ENCODE results near the gene CHST5. TPM values are rescaled to one million over a fixed set of nuclear protein-coding genes. Genes with fewer than 3 reads are reported as not detected.
"Not testable (repeated sequence)": the region's sequence is repeated elsewhere in the genome, so short reads cannot be mapped to it uniquely, and the experiment has no call there.

CHST5 gene
- polyA plus RNA-seq, 1 donor (not counting 4 experiments of a cell fraction or from before 2014, with no cell fraction given), result 0.12 TPM

- H3K9me1 ChIP-seq (ENCODE audit: control insufficient read depth, extremely low read depth, insufficient read depth, low read length); H3K4me2 ChIP-seq (ENCODE audit: control insufficient read depth, extremely low read depth, insufficient read depth, low read depth, low read length); FAIRE-seq; H3K9me3 ChIP-seq (ENCODE audit: control insufficient read depth, low read depth, low read length); H3K79me2 ChIP-seq (ENCODE audit: control insufficient read depth, insufficient read depth, low read length); H3K4me1 ChIP-seq (ENCODE audit: control insufficient read depth, extremely low read depth, insufficient read depth, low read length); DNase-seq (ENCODE audit: low read depth, low spot score); H3K36me3 ChIP-seq (ENCODE audit: control insufficient read depth in 2 of 2, extremely low read depth in 1 of 2, insufficient read depth in 2 of 2, low read length in 2 of 2); H3K27ac ChIP-seq (ENCODE audit: control insufficient read depth, insufficient read depth, low read length); H3K4me3 ChIP-seq (ENCODE audit: control insufficient read depth in 2 of 3, extremely low read depth in 1 of 3, insufficient read depth in 2 of 3, low read depth in 1 of 3, low read length in 3 of 3); H4K20me1 ChIP-seq (ENCODE audit: control insufficient read depth, extremely low read depth, insufficient read depth, low read length); H3K9ac ChIP-seq (ENCODE audit: control insufficient read depth, extremely low read depth, insufficient read depth, low read length); H2AFZ ChIP-seq (ENCODE audit: control insufficient read depth, low read length); dilution Hi-C loops (cut with MboI; ENCODE audit: extremely low pct_ligation_motif_present, low sequenced_read_pairs); H3K27me3 ChIP-seq (ENCODE audit: control insufficient read depth, extremely low read depth, insufficient read depth, low read length): not testable (repeated sequence)
Observed at GRCh38 chr16:75542462-75542861, 6.6 kb upstream of the CHST5 start.

DNA sequence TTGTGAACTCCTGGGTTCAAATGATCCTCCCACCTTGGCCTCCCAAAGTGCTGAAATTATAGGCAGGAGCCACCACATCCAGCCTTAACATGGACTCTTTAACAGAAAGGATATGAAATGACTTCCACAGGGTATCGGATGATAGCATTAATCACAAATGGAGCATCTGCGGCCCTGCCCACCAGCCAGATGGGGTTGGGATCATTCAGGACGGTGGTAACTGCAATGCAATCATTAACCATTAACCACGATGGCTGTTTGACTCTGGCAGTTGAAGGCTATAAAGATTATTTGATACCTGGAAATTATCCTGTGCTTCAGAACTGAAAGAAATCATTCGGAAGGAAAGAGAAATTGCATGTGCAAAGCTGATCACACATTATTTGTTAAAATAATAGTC, 5.3 kb upstream of the CHST5 start:
- Histone ChIP-seq H3K36me3 (ENCODE audit: control insufficient read depth in 2 of 2, extremely low read depth in 1 of 2, insufficient read depth in 2 of 2, low read length in 2 of 2) (no peaks in the 10 kb centered on the region), H3K27me3 (ENCODE audit: control insufficient read depth, extremely low read depth, insufficient read depth, low read length) (no peaks in the 10 kb centered on the region), H3K27ac (ENCODE audit: control insufficient read depth, insufficient read depth, low read length) (no peak overlapping the region), H3K9me1 (ENCODE audit: control insufficient read depth, extremely low read depth, insufficient read depth, low read length) (no peaks in the 10 kb centered on the region), H2AFZ (ENCODE audit: control insufficient read depth, low read length) (no peak overlapping the region), H4K20me1 (ENCODE audit: control insufficient read depth, extremely low read depth, insufficient read depth, low read length) (no peaks in the 10 kb centered on the region), H3K4me2 (ENCODE audit: control insufficient read depth, extremely low read depth, insufficient read depth, low read depth, low read length) (no peak overlapping the region), H3K79me2 (ENCODE audit: control insufficient read depth, insufficient read depth, low read length) (no peaks in the 10 kb centered on the region), H3K4me3 (ENCODE audit: control insufficient read depth in 2 of 3, extremely low read depth in 1 of 3, insufficient read depth in 2 of 3, low read depth in 1 of 3, low read length in 3 of 3) (no peak overlapping the region), H3K9me3 (ENCODE audit: control insufficient read depth, low read depth, low read length) (no peaks in the 10 kb centered on the region), H3K9ac (ENCODE audit: control insufficient read depth, extremely low read depth, insufficient read depth, low read length) (no peak overlapping the region), H3K4me1 (ENCODE audit: control insufficient read depth, extremely low read depth, insufficient read depth, low read length) (no peaks in the 10 kb centered on the region)
- FAIRE-seq (no peak), DNase-seq (ENCODE audit: low read depth, low spot score) (no peak)
- no peak for TF ChIP-seq EZH2 (IDR thresholded peaks at IDR 0.05; ENCODE audit: low read length)
- TF ChIP-seq, protein P1, sequence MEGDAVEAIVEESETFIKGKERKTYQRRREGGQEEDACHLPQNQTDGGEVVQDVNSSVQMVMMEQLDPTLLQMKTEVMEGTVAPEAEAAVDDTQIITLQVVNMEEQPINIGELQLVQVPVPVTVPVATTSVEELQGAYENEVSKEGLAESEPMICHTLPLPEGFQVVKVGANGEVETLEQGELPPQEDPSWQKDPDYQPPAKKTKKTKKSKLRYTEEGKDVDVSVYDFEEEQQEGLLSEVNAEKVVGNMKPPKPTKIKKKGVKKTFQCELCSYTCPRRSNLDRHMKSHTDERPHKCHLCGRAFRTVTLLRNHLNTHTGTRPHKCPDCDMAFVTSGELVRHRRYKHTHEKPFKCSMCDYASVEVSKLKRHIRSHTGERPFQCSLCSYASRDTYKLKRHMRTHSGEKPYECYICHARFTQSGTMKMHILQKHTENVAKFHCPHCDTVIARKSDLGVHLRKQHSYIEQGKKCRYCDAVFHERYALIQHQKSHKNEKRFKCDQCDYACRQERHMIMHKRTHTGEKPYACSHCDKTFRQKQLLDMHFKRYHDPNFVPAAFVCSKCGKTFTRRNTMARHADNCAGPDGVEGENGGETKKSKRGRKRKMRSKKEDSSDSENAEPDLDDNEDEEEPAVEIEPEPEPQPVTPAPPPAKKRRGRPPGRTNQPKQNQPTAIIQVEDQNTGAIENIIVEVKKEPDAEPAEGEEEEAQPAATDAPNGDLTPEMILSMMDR (optimal IDR thresholded peaks at IDR 0.05 in 1 of 3, IDR thresholded peaks at IDR 0.05 in 1 of 3, conservative IDR thresholded peaks at IDR 0.05 in 1 of 3; ENCODE audit: extremely low read depth in 1 of 3, insufficient read depth in 2 of 3, low read length in 3 of 3), result no peak
- dilution Hi-C loops (cut with MboI; ENCODE audit: extremely low pct_ligation_motif_present, low sequenced_read_pairs), result no loop called here

GRCh38 chr16:75538882-75539565, 3.1 kb upstream of the CHST5 start:
- H3K36me3 ChIP-seq (ENCODE audit: control insufficient read depth in 2 of 2, extremely low read depth in 1 of 2, insufficient read depth in 2 of 2, low read length in 2 of 2); H3K4me3 ChIP-seq (ENCODE audit: control insufficient read depth in 2 of 3, extremely low read depth in 1 of 3, insufficient read depth in 2 of 3, low read depth in 1 of 3, low read length in 3 of 3); FAIRE-seq; H3K9me1 ChIP-seq (ENCODE audit: control insufficient read depth, extremely low read depth, insufficient read depth, low read length); H3K4me1 ChIP-seq (ENCODE audit: control insufficient read depth, extremely low read depth, insufficient read depth, low read length); DNase-seq (ENCODE audit: low read depth, low spot score); H3K9me3 ChIP-seq (ENCODE audit: control insufficient read depth, low read depth, low read length); H2AFZ ChIP-seq (ENCODE audit: control insufficient read depth, low read length); H3K79me2 ChIP-seq (ENCODE audit: control insufficient read depth, insufficient read depth, low read length); H3K4me2 ChIP-seq (ENCODE audit: control insufficient read depth, extremely low read depth, insufficient read depth, low read depth, low read length); H3K9ac ChIP-seq (ENCODE audit: control insufficient read depth, extremely low read depth, insufficient read depth, low read length); H3K27me3 ChIP-seq (ENCODE audit: control insufficient read depth, extremely low read depth, insufficient read depth, low read length); dilution Hi-C loops (cut with MboI; ENCODE audit: extremely low pct_ligation_motif_present, low sequenced_read_pairs); H4K20me1 ChIP-seq (ENCODE audit: control insufficient read depth, extremely low read depth, insufficient read depth, low read length); H3K27ac ChIP-seq (ENCODE audit: control insufficient read depth, insufficient read depth, low read length): not testable (repeated sequence)
